ENCODE measurements around the gene URB1.
"Not testable (repeated sequence)": the region's sequence is repeated elsewhere in the genome, so short reads cannot be mapped to it uniquely, and the experiment has no call there.

URB1 gene

GRCh38 chr21:32372755-32373154 is 20.1 kb downstream of the URB1 start:
- no peak for DNase-seq

- peak; percentile 61 for DNase-seq
Measured at GRCh38 chr21:32371913-32372314, 20.9 kb downstream of the URB1 start.

DNA sequence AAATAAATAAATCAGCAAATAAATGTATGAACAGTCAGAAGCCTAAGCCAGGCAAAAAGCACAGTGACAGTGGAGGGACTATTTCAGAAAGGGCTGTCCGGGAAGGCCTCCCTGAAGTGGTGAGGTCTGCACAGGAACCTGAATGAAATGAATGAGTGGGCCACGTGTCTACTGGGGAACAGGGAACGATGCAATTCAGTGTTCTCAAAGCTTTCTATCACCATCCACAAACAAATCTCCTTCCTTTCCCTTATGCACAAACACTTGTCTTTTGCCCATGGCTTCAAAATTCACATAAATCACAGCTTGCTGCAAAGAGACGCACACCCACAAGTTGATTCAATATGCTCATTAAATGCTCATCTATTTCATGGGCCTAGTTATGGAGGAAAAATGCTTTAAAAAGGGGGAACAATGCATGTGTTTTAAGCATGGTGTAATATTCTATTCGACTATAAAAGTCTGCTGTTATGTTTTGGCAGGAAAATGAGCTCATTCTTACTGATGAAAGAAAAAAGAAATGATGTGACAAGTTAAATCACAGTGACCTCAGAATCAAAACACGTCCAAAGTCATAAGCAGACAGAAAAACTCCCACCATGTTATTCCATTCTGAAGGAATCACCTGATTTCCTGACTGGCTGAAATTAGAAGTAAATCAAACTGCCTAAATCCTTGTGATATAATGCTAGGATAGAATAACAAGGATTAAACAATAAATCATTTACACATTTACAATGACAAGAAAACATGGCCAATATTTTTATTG is 21.6 kb downstream of the URB1 start:
- no peak for DNase-seq

- not testable (repeated sequence) for DNase-seq
Measured at GRCh38 chr21:32368961-32369360, 23.9 kb downstream of the URB1 start.

- no peak for DNase-seq
Measured at GRCh38 chr21:32368386-32368785, 24.4 kb downstream of the URB1 start.

DNA sequence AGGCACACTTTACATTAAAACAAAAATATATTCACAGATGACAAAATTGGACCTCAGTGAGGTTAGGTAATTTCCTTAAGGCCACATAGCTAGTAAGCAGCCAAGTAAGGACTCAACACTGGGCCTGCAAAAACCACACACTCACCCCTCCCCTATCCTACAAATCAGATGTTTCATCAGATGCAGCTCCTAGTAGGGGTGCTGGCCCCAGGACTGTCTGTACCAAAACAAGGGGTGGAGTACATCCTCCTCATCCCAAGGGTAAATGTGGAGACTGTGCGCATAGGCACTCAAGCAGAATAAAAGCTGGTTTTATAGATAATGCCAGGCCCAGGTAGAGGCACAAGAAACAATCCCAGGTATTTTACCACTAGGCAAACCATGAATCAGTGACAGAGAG is 25.7 kb downstream of the URB1 start:
- no peak for DNase-seq

- DNase-seq, result no peak
Measured at GRCh38 chr21:32366191-32366590, 26.6 kb downstream of the URB1 start.

GRCh38 chr21:32364796-32365195 is 28.0 kb downstream of the URB1 start:
- no peak for DNase-seq

- no peak for DNase-seq
Measured at GRCh38 chr21:32364387-32364786, 28.4 kb downstream of the URB1 start.

- DNase-seq, result no peak
Measured at GRCh38 chr21:32360401-32360975, 32.3 kb downstream of the URB1 start.

DNA sequence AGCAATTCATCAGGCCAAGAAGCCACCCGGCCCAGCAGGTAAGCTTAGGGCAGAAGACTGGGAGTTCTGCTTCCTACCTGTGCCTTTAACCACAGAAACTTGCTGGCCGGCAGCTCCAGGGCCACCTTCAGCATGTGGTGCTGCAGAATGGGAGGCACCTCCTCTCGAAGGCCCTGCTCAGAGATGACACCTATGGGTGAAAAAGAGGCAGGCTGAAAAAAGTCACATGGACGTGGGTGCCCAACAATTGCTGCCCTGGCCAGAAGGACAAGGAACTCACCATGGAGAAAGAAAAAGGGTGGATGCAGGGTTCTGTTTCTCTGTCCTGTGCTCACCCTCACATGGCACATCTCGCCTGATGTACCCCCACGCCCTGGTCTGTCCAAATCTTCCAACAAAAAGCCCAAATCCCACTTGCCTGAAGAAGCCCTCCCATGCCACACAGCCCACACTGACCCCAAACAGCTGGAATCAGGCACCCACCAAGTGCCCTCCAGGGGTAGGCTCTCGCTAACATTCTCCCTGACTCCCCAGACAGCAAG is 33.0 kb downstream of the URB1 start:
- no peak for DNase-seq

DNA sequence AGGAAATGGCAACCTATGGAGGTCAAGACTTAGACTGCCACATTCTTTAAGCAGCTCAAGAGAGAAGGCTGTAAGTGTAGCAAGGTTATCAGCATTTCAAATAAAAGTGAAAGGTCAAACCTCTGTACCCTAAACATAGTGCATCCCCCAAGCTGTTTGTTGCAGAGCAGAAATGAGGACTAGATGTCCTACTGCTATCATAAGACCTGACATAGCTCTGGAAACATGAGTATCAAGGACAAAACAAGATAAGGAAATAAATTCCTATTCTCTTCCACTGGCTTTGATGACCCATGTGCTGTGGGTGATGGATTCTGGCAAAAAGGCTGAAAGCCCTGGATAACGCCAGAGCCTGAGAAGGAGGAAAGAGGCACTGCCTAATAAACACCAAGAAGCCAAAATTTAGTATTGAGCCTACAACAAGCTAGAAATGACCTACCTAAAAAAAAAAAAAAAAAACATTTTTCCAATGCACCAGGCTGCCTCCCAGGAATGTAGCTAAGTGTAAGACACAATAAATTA is 35.9 kb downstream of the URB1 start:
- DNase-seq, result no peak

GRCh38 chr21:32353002-32353711 is 39.7 kb downstream of the URB1 start:
- no peak for DNase-seq

GRCh38 chr21:32352526-32352925 is 40.3 kb downstream of the URB1 start:
- no peak for DNase-seq

GRCh38 chr21:32351428-32351827 is 41.4 kb downstream of the URB1 start:
- DNase-seq, result no peak

DNA sequence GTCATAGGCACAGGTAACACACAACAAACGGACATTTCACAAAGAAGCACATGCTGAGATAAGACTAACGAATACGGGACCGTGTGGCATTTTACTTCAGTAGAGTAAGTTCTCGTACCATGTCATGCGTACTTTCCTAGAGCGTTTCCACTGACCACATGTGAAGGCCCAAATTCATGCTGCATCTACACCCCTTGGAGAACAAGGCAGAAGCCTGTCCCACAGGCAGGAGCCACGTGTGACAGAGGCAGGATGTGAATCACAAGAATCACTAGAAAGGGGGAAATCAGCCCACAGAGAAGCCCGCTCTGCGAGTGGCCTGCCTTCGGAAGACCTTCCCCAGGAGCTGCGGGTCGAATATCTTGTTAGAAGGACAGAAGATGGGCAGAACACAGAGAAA is 41.8 kb downstream of the URB1 start:
- no peak for DNase-seq

DNA sequence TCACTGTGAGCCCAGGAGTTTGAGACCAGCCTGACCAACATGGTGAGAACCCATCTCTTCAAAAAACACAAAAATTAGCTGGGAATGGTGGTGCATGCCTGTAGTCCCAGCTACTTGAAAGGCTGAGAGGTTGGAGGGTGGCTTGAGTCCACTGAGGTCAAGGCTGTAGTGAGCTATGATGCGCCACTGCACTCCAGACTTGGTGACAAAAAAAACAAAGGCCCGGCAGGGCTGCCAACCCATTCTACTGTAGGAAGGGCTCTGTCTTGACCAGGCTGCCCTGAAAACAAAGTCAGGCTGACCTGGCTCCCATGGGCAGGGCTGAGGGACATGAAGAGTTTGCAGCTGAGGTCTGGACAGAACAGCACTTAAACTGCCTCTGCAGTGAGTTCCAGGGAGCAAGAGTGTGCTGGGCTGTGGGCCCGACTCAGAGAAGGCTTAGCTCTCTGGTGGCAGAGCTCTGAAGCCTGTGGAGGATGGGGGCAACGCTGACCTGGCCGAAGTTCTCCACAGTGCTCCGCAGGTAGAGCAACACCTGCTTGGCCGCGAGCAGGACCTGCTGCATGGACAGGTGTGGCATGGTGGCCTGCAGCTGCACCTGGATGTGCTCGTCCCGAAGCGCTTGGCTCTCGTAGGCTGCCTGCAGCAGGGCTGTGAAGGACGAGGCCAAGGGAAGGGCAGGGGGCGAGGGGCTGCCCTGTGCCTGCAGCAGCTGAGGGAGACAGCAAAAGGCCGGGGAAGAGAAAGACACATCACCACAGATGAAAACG is 42.4 kb downstream of the URB1 start:
- no peak for DNase-seq

DNA sequence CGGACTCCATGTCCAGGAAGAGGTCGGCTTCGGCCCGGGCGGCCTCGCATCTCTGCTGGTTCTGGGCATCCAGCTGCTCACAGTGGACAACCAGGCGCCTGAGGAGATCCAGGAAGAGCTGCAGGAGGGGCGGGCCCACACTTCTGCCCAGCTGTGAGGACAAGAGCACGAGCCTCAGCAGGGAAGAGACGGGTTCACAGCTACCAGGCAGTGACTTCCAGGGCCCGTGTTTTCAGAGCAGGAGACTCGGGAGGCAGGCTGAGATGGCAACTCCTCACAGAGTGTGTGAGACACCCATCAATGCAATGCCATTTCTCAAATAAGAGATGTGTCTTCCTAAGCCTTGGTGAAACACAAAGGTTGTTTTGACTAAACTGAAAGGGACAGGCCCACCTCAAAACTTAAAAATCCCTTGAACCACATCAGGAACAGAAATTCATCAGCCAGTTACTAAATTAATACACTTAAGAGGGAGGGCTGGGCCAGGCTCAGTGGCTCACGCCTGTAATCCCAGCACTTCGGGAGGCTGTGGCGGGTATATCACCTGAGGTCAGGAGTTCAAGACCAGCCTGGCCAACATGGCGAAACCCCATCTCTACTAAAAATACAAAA is 43.4 kb downstream of the URB1 start:
- DNase-seq, result no peak

- DNase-seq, result no peak
Measured at GRCh38 chr21:32348604-32349332, 44.0 kb downstream of the URB1 start.

DNA sequence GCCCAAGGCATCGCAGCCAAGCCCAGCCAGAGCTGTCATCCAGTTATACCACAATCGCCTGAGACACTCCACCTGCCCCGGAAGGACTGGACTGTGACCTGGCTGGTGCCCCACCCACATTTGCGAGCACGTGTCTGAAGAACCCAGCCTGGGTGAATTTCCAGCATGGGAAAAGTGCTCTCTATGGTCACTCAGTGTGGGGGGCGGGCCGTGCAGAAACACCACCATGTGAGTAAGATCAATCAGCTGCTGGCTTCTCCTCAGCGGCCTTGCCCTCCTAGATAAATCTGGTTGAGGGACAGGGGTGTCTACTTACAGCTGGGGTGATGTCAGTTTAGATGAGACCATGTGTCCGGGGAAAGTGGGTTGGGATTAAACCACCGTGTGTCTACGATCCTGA is 44.8 kb downstream of the URB1 start:
- DNase-seq, result no peak

DNA sequence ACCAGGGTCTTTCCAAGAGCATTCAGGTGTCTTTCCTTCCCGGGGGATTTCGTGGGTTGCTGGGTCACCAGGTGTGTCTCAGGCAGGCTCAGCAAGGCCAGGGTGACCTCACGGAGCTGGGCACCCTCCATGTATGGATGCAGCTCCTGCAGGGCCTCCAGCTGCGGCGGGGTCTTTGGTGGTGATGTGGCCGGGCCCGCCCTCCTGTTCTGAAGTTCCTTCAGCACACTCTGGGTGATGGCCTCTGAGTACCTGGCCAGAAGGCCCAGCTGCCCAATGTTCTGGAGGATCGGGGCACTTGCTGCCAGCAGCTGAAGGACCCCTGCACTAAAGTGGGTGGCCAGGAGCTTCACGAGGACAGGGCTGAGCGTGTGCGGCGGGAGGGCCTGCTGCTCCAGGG is 45.5 kb downstream of the URB1 start:
- no peak for DNase-seq

Measured in fibroblast of skin of back (primary cell).